H54 (cell line): Measurements from ENCODE around the gene FRMD3.

Experiments
- DNase-seq: peaks from one replicate; pipeline ENCODE4 v3.0.0; 2011; ENCODE audit warnings: low spot score, mixed read lengths; ENCODE audit not compliant: insufficient read length
- FAIRE-seq: peaks from 3 replicates; lab custom pipeline; 2011; peaks lifted over from hg19 to GRCh38; lab: Jason Lieb, UNC
- POLR2A ChIP-seq: IDR thresholded peaks from 2 replicates; pipeline ENCODE4 v1.6.1; 2011; ENCODE audit warnings: low read depth, mild to moderate bottlenecking, low read length

FRMD3 gene

DNA sequence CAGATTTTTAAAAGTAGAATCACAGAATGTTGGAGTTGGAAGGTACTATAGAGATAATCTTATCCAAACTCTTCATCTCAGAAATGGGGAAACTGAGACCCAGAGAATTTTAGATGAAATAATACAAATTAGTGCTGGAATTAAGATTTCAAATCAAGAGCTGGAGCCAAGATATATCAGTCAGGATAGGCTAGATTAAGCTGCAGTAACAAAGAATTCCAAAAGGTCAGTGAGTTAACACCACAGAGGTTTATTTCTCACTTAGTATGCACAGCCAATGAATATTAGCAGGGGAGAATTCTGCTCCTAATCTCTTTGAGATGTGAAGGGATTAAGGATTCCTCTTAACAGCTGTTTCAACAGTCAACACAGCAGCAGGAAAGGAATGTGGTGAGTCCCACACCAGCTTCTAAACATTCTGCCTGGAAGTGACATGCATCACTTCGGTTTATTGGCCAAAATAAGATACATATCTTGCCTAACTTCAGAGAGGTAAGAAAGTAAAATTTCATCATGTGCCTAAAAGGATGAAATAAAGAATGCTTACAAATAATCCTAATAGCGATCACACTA lies 136.8 kb downstream of the FRMD3 start:
- no peak for TF ChIP-seq POLR2A
- DNase-seq (no peak), FAIRE-seq (no peak)

DNA sequence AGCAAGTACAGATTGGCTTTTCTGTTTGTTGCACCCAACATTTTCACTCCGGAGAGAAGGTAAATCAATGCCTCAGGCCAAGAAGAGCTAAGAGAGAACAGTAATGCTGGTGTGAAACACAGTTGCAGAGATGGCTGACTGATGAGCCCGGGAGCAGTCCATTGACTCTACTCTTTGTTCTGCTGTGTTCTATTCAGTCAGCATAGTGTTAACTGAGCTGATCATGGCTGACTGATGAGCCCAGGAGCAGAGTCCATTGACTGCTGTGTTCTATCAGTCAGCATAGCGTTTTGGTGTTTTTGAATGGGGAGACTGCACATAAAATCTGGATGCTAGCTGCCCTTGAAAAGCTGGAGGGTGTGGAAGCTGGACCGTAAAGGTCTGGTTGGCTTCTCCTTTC lies 141.4 kb downstream of the FRMD3 start:
- no peak for TF ChIP-seq POLR2A
- no peak for FAIRE-seq
- DNase-seq, result no peak

DNA sequence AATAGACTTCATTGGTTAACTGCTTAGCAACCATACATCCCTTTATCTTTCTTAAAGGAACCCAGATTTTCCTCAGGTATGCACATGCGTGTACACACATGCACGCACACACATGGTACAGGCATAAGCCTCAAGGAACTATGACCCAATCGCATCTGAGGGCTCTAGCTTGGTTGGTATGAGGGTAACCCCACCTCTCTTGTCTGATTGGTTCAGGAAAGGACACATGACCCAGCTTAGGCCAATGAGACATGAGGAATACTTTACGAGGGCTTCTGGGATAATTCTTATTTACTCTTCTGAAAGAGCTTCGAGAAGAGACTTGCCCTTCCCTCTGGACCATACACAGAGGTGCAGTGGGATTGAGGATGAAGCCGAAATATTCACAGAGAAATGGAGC lies 141.9 kb downstream of the FRMD3 start:
- DNase-seq (no peak), FAIRE-seq (no peak)
- no peak for TF ChIP-seq POLR2A

DNA sequence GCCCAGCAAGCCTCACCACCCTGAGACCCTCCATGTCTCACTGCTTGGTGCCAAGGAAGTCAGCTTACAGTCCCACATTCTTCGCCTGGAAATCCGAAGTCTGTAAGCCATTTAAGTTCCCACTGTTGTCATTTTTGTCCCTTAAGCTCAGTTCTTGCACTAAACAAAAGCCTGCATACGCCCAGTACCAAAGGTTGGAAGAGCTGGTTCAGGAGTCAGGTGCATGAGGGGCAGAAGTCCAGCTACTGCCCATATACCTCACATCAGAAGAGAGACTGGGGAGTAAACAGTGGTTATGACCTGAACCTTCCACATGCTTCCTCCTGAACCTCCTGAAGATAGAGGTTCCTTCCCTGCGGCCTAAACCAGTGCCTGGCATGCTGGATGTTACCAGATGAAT lies 146.0 kb downstream of the FRMD3 start:
- no peak for DNase-seq
- FAIRE-seq, result no peak
- TF ChIP-seq POLR2A, result no peak

DNA sequence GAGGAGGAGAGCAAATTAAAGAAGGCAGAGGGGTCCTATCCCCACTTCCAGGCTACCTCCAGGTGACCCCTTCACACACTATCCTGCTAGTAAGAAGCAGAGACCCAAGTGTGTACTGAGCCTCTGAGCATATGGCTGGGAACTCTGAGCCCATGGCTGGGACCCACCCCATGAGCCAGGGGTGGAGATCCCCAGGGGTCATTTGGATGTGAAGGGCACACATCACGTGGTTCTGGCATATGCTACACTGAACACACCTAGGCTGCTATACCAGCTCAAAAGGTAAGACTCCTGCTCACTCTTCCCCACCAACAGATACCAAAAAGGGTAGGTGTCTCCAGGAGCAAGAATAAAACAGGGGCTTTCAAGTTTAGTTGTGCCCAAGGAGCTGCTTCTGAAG lies 149.9 kb downstream of the FRMD3 start:
- DNase-seq (no peak), FAIRE-seq (no peak)
- no peak for TF ChIP-seq POLR2A

DNA sequence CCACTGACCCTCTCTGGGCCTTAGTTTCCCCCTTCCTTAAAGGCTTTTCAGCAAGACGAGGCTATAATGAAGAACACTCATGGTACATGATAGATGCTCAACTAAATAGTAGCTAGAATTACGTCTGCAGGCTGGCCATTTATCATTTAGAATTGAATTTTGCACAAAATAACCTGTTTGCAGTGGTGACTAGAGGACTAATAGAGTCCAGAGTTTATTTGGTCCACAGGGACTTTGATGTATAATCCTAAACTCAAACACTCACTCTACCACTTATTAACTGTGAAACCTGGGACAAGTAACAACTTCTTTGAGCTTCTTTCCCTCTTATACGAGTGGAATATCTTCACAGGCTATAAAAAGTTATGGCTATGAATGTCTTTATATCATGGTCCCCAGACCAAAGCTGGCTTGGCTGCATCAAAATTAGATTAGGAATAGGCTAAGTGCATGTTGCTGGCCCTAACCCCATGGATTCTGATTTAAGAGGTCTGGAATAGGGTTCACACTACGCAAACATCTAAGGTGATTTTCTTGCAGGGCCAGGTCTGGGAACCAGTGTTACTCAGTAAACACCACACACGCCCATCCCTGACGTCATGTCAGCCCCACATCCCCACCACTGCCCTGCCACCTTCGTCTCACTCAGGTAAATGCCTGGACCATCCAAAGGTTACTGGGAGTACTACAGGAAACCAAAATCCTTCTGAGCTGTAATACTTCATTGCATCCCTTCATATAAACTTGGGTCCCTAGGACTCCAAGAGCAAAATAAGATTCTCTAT lies 150.6 kb downstream of the FRMD3 start:
- FAIRE-seq, result no peak
- no peak for TF ChIP-seq POLR2A
- DNase-seq, result no peak

DNA sequence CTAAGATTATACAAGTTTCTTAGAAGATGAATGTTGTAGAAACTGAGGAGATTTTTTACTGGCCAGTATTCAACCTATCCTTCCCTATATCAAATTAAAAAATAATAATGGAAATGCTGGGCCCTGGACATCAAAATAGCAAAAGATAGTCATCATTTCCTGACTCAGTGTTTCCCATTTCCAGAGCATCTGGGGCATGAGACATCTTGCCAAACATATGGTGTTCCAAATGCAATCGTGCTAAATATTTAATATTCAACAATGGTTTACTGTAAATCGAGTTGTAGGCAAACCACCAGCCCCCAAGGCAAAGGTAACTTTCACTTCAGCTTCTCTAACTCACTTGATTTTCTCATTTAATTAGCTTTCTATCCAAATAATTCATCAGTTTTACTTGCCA lies 152.9 kb downstream of the FRMD3 start:
- FAIRE-seq, result no peak
- TF ChIP-seq POLR2A, result no peak

DNA sequence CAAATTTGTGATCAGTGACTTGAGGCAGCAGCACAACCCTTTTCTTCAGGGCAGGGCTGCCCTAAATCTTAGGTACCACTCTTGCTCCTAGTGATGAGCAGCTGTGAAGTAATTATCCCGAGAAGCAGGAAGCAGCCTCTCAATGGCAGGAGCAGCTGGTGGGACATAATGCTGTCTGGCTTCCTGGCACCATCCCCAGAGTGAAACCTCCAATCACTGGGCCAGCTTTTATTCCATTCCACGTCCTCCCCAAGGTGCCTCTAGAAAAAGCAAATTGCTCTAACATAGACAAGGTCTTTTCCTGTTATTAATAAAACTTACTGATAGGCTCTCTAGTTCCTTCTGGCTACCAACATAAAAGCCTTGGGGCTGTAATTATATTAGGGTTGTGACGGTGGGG lies 154.0 kb downstream of the FRMD3 start:
- no peak for DNase-seq
- FAIRE-seq, result no peak
- TF ChIP-seq POLR2A, result no peak

More for the DNA sequence above, 152.9 kb downstream of the FRMD3 start:
- DNase-seq, result no peak

DNA sequence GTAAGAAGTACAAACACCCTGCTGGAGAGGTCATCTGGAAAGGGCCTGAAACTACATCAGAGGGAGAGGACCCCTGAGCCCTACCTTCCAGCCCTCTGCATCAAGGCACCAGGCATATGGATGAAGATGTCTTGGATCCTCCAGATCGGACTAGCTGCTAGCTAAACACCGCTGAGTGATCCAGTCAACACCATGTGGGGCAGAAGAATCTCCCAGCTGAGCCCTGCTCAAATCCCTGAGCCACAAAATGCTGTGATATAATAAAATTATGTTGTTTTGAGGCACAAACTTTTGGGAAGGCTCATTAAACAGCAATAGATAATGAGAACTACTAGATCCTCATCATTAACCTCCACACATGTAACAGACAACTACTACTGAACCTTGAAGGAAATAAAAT lies 155.2 kb downstream of the FRMD3 start:
- no peak for FAIRE-seq
- no peak for TF ChIP-seq POLR2A
- no peak for DNase-seq

DNA sequence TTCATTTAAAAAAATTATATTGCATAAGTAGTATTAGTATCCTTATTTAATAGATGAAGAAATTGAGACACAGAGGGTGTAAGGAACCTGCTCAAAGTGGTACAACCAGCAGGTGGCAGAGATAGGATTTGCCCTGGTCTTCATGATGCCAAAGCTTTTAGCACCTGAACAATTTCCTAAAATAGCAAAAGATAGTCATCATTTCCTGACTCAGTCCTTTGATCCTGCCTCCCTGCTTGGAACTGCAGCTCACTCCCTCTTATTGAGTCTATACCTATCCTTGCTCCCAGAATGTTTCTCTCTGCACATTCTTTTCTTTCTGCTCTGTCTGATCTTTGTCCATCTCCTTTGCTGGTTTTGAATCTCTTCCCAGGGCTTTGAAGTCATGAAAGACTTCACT lies 155.8 kb downstream of the FRMD3 start:
- no peak for DNase-seq
- TF ChIP-seq POLR2A, result no peak
- no peak for FAIRE-seq

DNA sequence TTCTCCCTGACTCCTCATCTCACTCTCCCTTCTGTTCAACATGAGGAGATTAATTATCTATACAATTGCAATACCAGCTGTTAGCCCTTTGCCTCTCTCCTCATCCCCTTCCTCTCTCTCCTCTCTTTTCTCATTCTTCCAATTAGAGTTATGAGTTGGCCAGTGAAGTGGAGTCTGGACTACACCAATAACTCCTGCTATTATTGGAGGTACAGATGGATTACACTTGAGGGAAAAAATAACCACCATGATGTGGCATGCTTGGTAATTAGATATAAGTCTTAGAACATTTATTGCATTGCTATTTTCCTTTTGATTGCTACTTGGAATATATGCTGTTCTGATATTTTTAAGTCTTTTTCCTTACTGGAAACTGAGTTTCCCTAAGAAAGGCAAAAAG lies 159.2 kb downstream of the FRMD3 start:
- no peak for TF ChIP-seq POLR2A
- DNase-seq (no peak), FAIRE-seq (no peak)

DNA sequence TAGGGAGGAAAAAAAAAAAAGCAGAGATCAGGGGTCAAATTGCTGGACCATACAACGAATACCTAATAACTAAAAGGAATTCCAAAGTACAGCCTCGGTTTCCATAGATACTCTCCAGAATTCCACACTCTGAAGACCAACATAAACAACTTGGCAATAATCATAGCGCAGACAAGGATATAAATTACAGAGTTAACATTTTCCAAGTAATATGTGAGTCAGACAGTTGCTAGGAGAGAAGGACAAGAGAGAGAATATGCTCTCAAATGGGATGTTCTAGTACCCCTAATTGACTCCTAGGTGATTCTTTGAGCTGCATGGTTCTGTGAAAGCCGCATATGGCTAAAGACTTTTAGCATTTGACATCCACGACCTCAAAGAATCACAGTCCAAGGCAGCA lies 165.2 kb downstream of the FRMD3 start:
- TF ChIP-seq POLR2A, result no peak

DNA sequence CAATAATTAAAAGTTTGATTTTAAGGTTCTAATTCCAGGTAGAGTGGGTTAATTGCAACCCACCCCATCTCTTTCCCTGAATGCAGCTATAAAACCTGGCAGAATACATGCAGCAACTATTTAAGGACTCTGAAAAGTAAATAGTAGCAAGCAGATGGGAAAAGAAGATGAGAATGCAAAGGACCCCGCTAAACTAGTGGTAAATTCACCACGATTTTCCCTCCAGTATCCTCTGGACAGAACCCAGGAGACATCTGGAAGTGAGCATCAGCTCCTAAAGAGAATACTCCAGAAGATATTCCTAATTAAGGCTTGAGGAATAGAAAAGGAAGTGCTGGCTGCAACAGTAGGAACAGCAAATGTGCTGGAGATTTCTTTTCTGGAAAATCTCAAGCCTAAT lies 170.9 kb downstream of the FRMD3 start:
- DNase-seq, result no peak
- no peak for TF ChIP-seq POLR2A
- no peak for FAIRE-seq

More for the DNA sequence above, 165.2 kb downstream of the FRMD3 start:
- DNase-seq (no peak), FAIRE-seq (no peak)

DNA sequence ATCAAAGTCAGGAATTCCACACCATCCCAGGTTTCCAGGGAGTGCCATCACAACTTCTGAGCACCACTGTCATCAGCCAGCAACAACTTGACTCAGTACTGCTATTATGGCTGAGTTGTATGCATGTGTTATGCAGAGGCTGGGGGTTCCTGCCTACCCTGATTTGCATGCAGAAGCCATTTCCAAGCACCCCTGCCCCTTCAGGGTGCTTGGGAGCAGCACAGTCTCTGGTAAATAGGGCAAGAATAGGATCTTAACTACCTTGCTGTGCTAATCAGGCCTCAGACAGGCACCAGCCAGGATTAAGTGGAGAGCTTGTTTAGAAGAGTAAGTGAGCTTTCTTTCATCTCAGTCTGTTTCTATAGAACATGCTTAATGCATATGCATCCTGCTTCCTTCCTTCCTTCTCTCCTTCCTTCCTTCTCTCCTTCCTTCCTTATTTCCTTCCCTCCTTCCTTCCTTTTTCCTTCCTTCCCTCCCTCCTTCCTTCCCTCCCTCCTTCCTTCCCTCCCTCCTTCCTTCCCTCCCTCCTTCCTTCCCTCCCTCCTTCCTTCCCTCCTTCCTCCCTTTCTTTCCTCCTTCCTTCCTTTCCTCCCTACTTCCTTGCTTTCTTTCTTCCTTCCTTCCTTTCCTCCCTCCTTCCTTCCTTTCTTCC lies 175.7 kb downstream of the FRMD3 start:
- TF ChIP-seq POLR2A, result no peak
- FAIRE-seq, result no peak
- DNase-seq, result no peak
